B cell (primary cell): ENCODE measurements around the gene TSC22D1.

Source experiments
- CTCF ChIP-seq: fragments of 200-600 bp; IDR thresholded peaks from one replicate; pipeline ENCODE4 v1.8.0; 2022; ENCODE audit warnings: antibody characterized with exemption, mild to moderate bottlenecking
- EZH2 ChIP-seq: IDR thresholded peaks from 2 replicates; pipeline ENCODE4 v1.6.1; 2012; ENCODE audit warnings: borderline replicate concordance, low read depth, mild to moderate bottlenecking, moderate library complexity, low read length; ENCODE audit not compliant: insufficient read depth, poor library complexity, severe bottlenecking

- TF ChIP-seq CTCF = no peak
- TF ChIP-seq EZH2 = no peak
Measured at GRCh38 chr13:44458313-44458975, 117.7 kb downstream of the TSC22D1 start.
